HepG2 (cell line): ENCODE measurements around the gene ST8SIA6. TPM values are rescaled to one million over a fixed set of nuclear protein-coding genes. Genes with fewer than 3 reads are reported as not detected.

Source experiments
- ATAC-seq: fragments of 200-7000 bp; cut with Tn5 transposase; 3 replicates; pipeline ENCODE4 v1.9.1; 2020; ENCODE audit warnings: mild to moderate bottlenecking, moderate library complexity
- BruUV-seq: library from RNA; stranded (reverse); fragments of 400-500 nt; replicated peaks from 2 replicates; lab custom pipeline; 2021; lab: Mats Ljungman, UMichigan
- CTCF ChIA-PET: fragments of 300-600 bp; formaldehyde crosslinking; extraction: SDS; loops from one replicate; lab custom pipeline; 2021; ENCODE audit warnings: low total read pairs, inconsistent platforms, low intra/inter-chr PET ratio; lab: Yijun Ruan, JAX
- POLR2A ChIA-PET: fragments of 350-600 bp; sonication (Branson Sonifier 250); formaldehyde crosslinking; loops from one replicate; lab custom pipeline; 2020; ENCODE audit warnings: antibody characterized with exemption, inconsistent platforms; lab: Yijun Ruan, JAX
- DNase-seq: peaks from one replicate; pipeline ENCODE4 v3.0.0-alpha.2; 2015; ENCODE audit warnings: low spot score
- FAIRE-seq: peaks from 3 replicates; lab custom pipeline; 2011; peaks lifted over from hg19 to GRCh38; lab: Jason Lieb, UNC
- H2AFZ ChIP-seq: one replicate; pipeline ENCODE4 v1.6.1; 2011; ENCODE audit warnings: low read length, inconsistent platforms
- H3K27ac ChIP-seq: fragments of 300-600 bp; 3 replicates; pipeline ENCODE4 v1.8.0; 2011; ENCODE audit warnings: mixed run types, mild to moderate bottlenecking, mixed read lengths, low read length, inconsistent platforms; ENCODE audit not compliant: insufficient read depth; ENCODE audit errors: extremely low read length
- H3K27me3 ChIP-seq, 2 experiments: fragments of 200-600 bp in 1 of 2; 2 replicates in 1 of 2; 3 replicates in 1 of 2; pipeline versions ENCODE4 v1.6.0 to v1.8.0; 2011; ENCODE audit warnings: low read length in 2 of 2, mild to moderate bottlenecking in 2 of 2, moderate library complexity in 2 of 2, inconsistent platforms in 1 of 2; ENCODE audit not compliant: insufficient read depth in 2 of 2, control insufficient read depth in 1 of 2
- H3K36me3 ChIP-seq, 2 experiments: fragments of 200-600 bp in 1 of 2; replicated peaks in 1 of 2; 2 replicates in 1 of 2; 3 replicates in 1 of 2; pipeline versions ENCODE4 v1.5.1 to v1.8.0; 2011; ENCODE audit warnings: low read length in 2 of 2, inconsistent platforms in 1 of 2; ENCODE audit not compliant: insufficient read depth in 2 of 2, control insufficient read depth in 1 of 2
- H3K4me1 ChIP-seq: 2 replicates; pipeline ENCODE4 v1.5.1; 2012; ENCODE audit warnings: low read length, inconsistent platforms; ENCODE audit not compliant: insufficient read depth
- H3K4me2 ChIP-seq: 2 replicates; pipeline ENCODE4 v1.6.0; 2011; ENCODE audit warnings: low read depth, low read length, inconsistent platforms
- H3K4me3 ChIP-seq, 3 experiments: fragments of 200-600 bp in 1 of 3; sonication (generic), shearing (Covaris generic) in 1 of 3; replicated peaks in 1 of 3; 2 replicates each; pipeline ENCODE4 v1.5.1; 2011 to 2016; ENCODE audit warnings: low read length in 3 of 3, inconsistent platforms in 2 of 3, low read depth in 2 of 3, mild to moderate bottlenecking in 2 of 3, control low read depth in 1 of 3, mixed read lengths in 1 of 3; ENCODE audit not compliant: insufficient read depth in 1 of 3
- H3K79me2 ChIP-seq: one replicate; pipeline ENCODE4 v1.6.1; 2011; ENCODE audit warnings: low read length, inconsistent platforms; ENCODE audit not compliant: insufficient read depth
- H3K9ac ChIP-seq: 2 replicates; pipeline ENCODE4 v1.6.0; 2011; ENCODE audit warnings: mild to moderate bottlenecking, low read depth, low read length, inconsistent platforms; ENCODE audit not compliant: insufficient read depth
- H3K9me3 ChIP-seq: 2 replicates; pipeline ENCODE4 v1.5.1; 2012; ENCODE audit warnings: mild to moderate bottlenecking, low read length
- H4K20me1 ChIP-seq: 2 replicates; pipeline ENCODE4 v1.6.0; 2011; ENCODE audit warnings: inconsistent platforms, mild to moderate bottlenecking, low read length, moderate library complexity; ENCODE audit not compliant: insufficient read depth
- FOXP1 ChIP-seq, 2 experiments: fragments of 450-650 bp in 1 of 2; IDR thresholded peaks; 2 replicates each; pipeline ENCODE4 v1.6.1; 2017 to 2018; ENCODE audit warnings: antibody characterized with exemption in 1 of 2
- MAFG ChIP-seq: sonication (generic); formaldehyde crosslinking; IDR thresholded peaks from 2 replicates; pipeline ENCODE4 v1.5.1; 2020; ENCODE audit warnings: mild to moderate bottlenecking, missing genetic modification reagents
- MED8 ChIP-seq: sonication (generic); formaldehyde crosslinking; IDR thresholded peaks from 2 replicates; pipeline ENCODE4 v1.8.1; 2023; ENCODE audit warnings: mild to moderate bottlenecking, missing genetic modification reagents; ENCODE audit not compliant: insufficient replicate concordance
- MEIS2 ChIP-seq: sonication (generic); formaldehyde crosslinking; IDR thresholded peaks from 2 replicates; pipeline ENCODE4 v1.9.0; 2021; ENCODE audit warnings: mild to moderate bottlenecking, missing genetic modification reagents
- NFATC3 ChIP-seq: sonication (generic); formaldehyde crosslinking; IDR thresholded peaks from 2 replicates; pipeline ENCODE4 v1.5.1; 2020; ENCODE audit warnings: mild to moderate bottlenecking, missing genetic modification reagents
- NFKBIZ ChIP-seq: IDR thresholded peaks from 2 replicates; pipeline ENCODE4 v1.6.1; 2018; ENCODE audit warnings: missing genetic modification reagents, missing compliant biosample characterization
- RFX1 ChIP-seq: fragments of 450-650 bp; IDR thresholded peaks from 2 replicates; pipeline ENCODE4 v1.6.1; 2017
- ZNF572 ChIP-seq: sonication (generic); formaldehyde crosslinking; IDR thresholded peaks from 2 replicates; pipeline ENCODE4 v1.5.1; 2020; ENCODE audit warnings: mild to moderate bottlenecking, missing genetic modification reagents
- ZNF598 ChIP-seq: sonication (generic); formaldehyde crosslinking; IDR thresholded peaks from 2 replicates; pipeline ENCODE4 v1.5.1; 2020; ENCODE audit warnings: mild to moderate bottlenecking, missing genetic modification reagents, borderline replicate concordance
- ZNF615 ChIP-seq: sonication (generic); formaldehyde crosslinking; IDR thresholded peaks from 2 replicates; pipeline ENCODE4 v1.5.0; 2020; ENCODE audit warnings: mild to moderate bottlenecking, missing genetic modification reagents, borderline replicate concordance
- ZNF775 ChIP-seq: sonication (generic); formaldehyde crosslinking; IDR thresholded peaks from 2 replicates; pipeline ENCODE4 v1.4.0; 2020; ENCODE audit warnings: missing genetic modification reagents, mild to moderate bottlenecking, moderate library complexity, borderline replicate concordance
- ZNF839 ChIP-seq: sonication (generic); formaldehyde crosslinking; IDR thresholded peaks from 2 replicates; pipeline ENCODE4 v1.4.0; 2020; ENCODE audit warnings: missing genetic modification reagents, mild to moderate bottlenecking, borderline replicate concordance
- WGBS: methylation state at CpG from one replicate; pipeline ENCODE4 v1.1.6; 2017; ENCODE audit warnings: low lambda C conversion rate; 5-methylcytosine and 5-hydroxymethylcytosine counted together
- in situ Hi-C: cut with HindIII; loops from 2 replicates; pipeline ENCODE4 v1.10.0; 2017; ENCODE audit warnings: low pct_unique_long_range_greater_than_20kb; ENCODE audit not compliant: extremely low pct_ligation_motif_present
- intact Hi-C: fragments of 100-400 bp; cut with micrococcal nuclease; formaldehyde crosslinking; loops from one replicate; pipeline ENCODE4 v1.10.0; 2022; ENCODE audit not compliant: unreplicated experiment
- polyA plus RNA-seq, 8 experiments: library from polyadenylated mRNA; depleted of rRNA in 3 of 8; stranded (reverse) in 7 of 8; unstranded in 1 of 8; fragments of >200 nt; fragmentation: Illumina TruSeq in 4 of 8; extraction: Trizol in 4 of 8; gene quantifications; 2 replicates each; pipeline versions ENCODE4 v1.2.1 to v1.2.3, GENCODE V29; 2011 to 2016; ENCODE audit warnings: low read depth in 4 of 8, missing spikeins in 1 of 8, mixed read lengths in 1 of 8; ENCODE audit not compliant: insufficient read depth in 1 of 8
- total RNA-seq, 5 experiments: library from RNA; depleted of rRNA; stranded (reverse); fragments of >200 nt; fragmentation: Illumina TruSeq; extraction: Trizol; gene quantifications; 2 replicates each; pipeline ENCODE4 v1.2.3, GENCODE V29; 2016; ENCODE audit warnings: low read depth in 1 of 5
- TF ChIP-seq, protein P1 (sequence below): sonication (generic); formaldehyde crosslinking; IDR thresholded peaks from 2 replicates; pipeline ENCODE4 v1.4.0; 2020; ENCODE audit warnings: missing genetic modification reagents
- TF ChIP-seq, protein P2 (sequence below): sonication (generic); formaldehyde crosslinking; IDR thresholded peaks from 2 replicates; pipeline ENCODE4 v1.4.0; 2020; ENCODE audit warnings: missing genetic modification reagents
- TF ChIP-seq, protein P3 (sequence below): sonication (generic); formaldehyde crosslinking; IDR thresholded peaks from 2 replicates; pipeline ENCODE4 v1.5.0; 2020; ENCODE audit warnings: mild to moderate bottlenecking, missing genetic modification reagents

Gene ST8SIA6
- total and polyA plus RNA-seq, 2 of the 13 experiments (the other 11 are each of a cell fraction or from before 2014, with no cell fraction given), result not detected

GRCh38 chr10:17289763-17290162 is 164.6 kb downstream of the ST8SIA6 start:
- no TSS peak for BruUV-seq
- WGBS, result 82% methylated on average over 11 of the region's 12 CpGs
- Histone ChIP-seq H2AFZ (no peak overlapping the region), H3K27me3 (no peaks in the 10 kb centered on the region), H3K27ac (no peak overlapping the region), H4K20me1 (no peaks in the 10 kb centered on the region), H3K9me3 (no peaks in the 10 kb centered on the region), H3K9ac (no peak overlapping the region), H3K4me3 (no peak overlapping the region), H3K36me3 (no peaks in the 10 kb centered on the region), H3K4me1 (no peaks in the 10 kb centered on the region), H3K79me2 (no peaks in the 10 kb centered on the region), H3K4me2 (no peak overlapping the region)
- in situ Hi-C loops (no loop called here), intact Hi-C loops (loop anchor here (1.0 kb wide), 1 partner anchor 141 kb away; no protein-coding TSS in a partner anchor)
- FAIRE-seq, result no peak
- ATAC-seq, result no peak
- ChIA-PET POLR2A (no interaction called here), CTCF (no interaction called here)
- DNase-seq, result no peak
- TF ChIP-seq, protein P1, sequence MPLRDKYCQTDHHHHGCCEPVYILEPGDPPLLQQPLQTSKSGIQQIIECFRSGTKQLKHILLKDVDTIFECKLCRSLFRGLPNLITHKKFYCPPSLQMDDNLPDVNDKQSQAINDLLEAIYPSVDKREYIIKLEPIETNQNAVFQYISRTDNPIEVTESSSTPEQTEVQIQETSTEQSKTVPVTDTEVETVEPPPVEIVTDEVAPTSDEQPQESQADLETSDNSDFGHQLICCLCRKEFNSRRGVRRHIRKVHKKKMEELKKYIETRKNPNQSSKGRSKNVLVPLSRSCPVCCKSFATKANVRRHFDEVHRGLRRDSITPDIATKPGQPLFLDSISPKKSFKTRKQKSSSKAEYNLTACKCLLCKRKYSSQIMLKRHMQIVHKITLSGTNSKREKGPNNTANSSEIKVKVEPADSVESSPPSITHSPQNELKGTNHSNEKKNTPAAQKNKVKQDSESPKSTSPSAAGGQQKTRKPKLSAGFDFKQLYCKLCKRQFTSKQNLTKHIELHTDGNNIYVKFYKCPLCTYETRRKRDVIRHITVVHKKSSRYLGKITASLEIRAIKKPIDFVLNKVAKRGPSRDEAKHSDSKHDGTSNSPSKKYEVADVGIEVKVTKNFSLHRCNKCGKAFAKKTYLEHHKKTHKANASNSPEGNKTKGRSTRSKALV, result no peak
- TF ChIP-seq, protein P2, sequence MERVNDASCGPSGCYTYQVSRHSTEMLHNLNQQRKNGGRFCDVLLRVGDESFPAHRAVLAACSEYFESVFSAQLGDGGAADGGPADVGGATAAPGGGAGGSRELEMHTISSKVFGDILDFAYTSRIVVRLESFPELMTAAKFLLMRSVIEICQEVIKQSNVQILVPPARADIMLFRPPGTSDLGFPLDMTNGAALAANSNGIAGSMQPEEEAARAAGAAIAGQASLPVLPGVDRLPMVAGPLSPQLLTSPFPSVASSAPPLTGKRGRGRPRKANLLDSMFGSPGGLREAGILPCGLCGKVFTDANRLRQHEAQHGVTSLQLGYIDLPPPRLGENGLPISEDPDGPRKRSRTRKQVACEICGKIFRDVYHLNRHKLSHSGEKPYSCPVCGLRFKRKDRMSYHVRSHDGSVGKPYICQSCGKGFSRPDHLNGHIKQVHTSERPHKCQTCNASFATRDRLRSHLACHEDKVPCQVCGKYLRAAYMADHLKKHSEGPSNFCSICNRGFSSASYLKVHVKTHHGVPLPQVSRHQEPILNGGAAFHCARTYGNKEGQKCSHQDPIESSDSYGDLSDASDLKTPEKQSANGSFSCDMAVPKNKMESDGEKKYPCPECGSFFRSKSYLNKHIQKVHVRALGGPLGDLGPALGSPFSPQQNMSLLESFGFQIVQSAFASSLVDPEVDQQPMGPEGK, result no peak
- TF ChIP-seq MED8 (CRISPR knock-in tag) (no peak), MAFG (CRISPR knock-in tag) (no peak), ZNF775 (CRISPR knock-in tag) (no peak), NFKBIZ (CRISPR knock-in tag) (no peak), ZNF598 (CRISPR knock-in tag) (no peak), NFATC3 (CRISPR knock-in tag) (no peak), ZNF839 (no peak), ZNF572 (CRISPR knock-in tag) (no peak), ZNF615 (CRISPR knock-in tag) (no peak), MEIS2 (CRISPR knock-in tag) (no peak), FOXP1 (IDR thresholded peaks at IDR 0.05) (no peak), FOXP1 (CRISPR knock-in tag; IDR thresholded peaks at IDR 0.05) (no peak), RFX1 (no peak)
- TF ChIP-seq, protein P3, sequence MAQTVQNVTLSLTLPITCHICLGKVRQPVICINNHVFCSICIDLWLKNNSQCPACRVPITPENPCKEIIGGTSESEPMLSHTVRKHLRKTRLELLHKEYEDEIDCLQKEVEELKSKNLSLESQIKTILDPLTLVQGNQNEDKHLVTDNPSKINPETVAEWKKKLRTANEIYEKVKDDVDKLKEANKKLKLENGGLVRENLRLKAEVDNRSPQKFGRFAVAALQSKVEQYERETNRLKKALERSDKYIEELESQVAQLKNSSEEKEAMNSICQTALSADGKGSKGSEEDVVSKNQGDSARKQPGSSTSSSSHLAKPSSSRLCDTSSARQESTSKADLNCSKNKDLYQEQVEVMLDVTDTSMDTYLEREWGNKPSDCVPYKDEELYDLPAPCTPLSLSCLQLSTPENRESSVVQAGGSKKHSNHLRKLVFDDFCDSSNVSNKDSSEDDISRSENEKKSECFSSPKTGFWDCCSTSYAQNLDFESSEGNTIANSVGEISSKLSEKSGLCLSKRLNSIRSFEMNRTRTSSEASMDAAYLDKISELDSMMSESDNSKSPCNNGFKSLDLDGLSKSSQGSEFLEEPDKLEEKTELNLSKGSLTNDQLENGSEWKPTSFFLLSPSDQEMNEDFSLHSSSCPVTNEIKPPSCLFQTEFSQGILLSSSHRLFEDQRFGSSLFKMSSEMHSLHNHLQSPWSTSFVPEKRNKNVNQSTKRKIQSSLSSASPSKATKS, result no peak
